GM18951 (cell line): ENCODE data around the gene PCNX1.
"Not testable (repeated sequence)": the region's sequence is repeated elsewhere in the genome, so short reads cannot be mapped to it uniquely, and the experiment has no call there.

Experiments used
- POLR2A ChIP-seq: IDR thresholded peaks from 4 replicates; pipeline ENCODE4 v1.6.1; 2011; ENCODE audit warnings: mild to moderate bottlenecking; ENCODE audit not compliant: insufficient read length, insufficient read depth; ENCODE audit errors: extremely low read depth
- in situ Hi-C: fragments of 300-500 bp; cut with MboI; formaldehyde crosslinking; loops from one replicate; pipeline ENCODE4 v1.12.0; 2022; ENCODE audit warnings: low sequenced_read_pairs, mixed read lengths, inconsistent platforms; ENCODE audit not compliant: unreplicated experiment

PCNX1 gene

GRCh38 chr14:70935135-70935534 lies 27.9 kb downstream of the PCNX1 start:
- no peak for TF ChIP-seq POLR2A
- in situ Hi-C loops, result no loop called here

- in situ Hi-C loops, result not testable (repeated sequence)
Observed at GRCh38 chr14:70939693-70940092, 32.4 kb downstream of the PCNX1 start.

- in situ Hi-C loops, result not testable (repeated sequence)
Observed at GRCh38 chr14:70941637-70942341, 34.5 kb downstream of the PCNX1 start.

GRCh38 chr14:70942342-70942706 lies 35.1 kb downstream of the PCNX1 start:
- TF ChIP-seq POLR2A, result no peak
- in situ Hi-C loops, result no loop called here

GRCh38 chr14:70942721-70943120 lies 35.5 kb downstream of the PCNX1 start:
- in situ Hi-C loops, result not testable (repeated sequence)

GRCh38 chr14:70943838-70944237 lies 36.6 kb downstream of the PCNX1 start:
- in situ Hi-C loops, result no loop called here

GRCh38 chr14:70947739-70948138 lies 40.5 kb downstream of the PCNX1 start:
- no peak for TF ChIP-seq POLR2A
- in situ Hi-C loops, result no loop called here

More at GRCh38 chr14:70943838-70944237, 36.6 kb downstream of the PCNX1 start:
- TF ChIP-seq POLR2A, result no peak

- in situ Hi-C loops, result loop anchor here (25.0 kb wide), 2 partner anchors 240 to 340 kb away; partner anchors contain the start of gene MED6
- TF ChIP-seq POLR2A, result no peak
Observed at GRCh38 chr14:70952485-70952884, 45.2 kb downstream of the PCNX1 start.

- in situ Hi-C loops, result loop anchor here (25.0 kb wide), 2 partner anchors 242 to 342 kb away; partner anchors contain the start of gene MED6
- TF ChIP-seq POLR2A, result no peak
Observed at GRCh38 chr14:70954068-70954467, 46.8 kb downstream of the PCNX1 start.

- TF ChIP-seq POLR2A, result no peak
- in situ Hi-C loops, result loop anchor here (25.0 kb wide), 2 partner anchors 244 to 344 kb away; partner anchors contain the start of gene MED6
Observed at GRCh38 chr14:70955543-70956480, 48.6 kb downstream of the PCNX1 start.

GRCh38 chr14:70956511-70956910 lies 49.3 kb downstream of the PCNX1 start:
- in situ Hi-C loops, result loop anchor here (25.0 kb wide), 2 partner anchors 244 to 344 kb away; partner anchors contain the start of gene MED6
- no peak for TF ChIP-seq POLR2A

GRCh38 chr14:70957710-70958109 lies 50.5 kb downstream of the PCNX1 start:
- in situ Hi-C loops, result loop anchor here (25.0 kb wide), 2 partner anchors 245 to 345 kb away; partner anchors contain the start of gene MED6
- TF ChIP-seq POLR2A, result no peak

- in situ Hi-C loops, result loop anchor here (25.0 kb wide), 2 partner anchors 251 to 351 kb away; partner anchors contain the start of gene MED6
- no peak for TF ChIP-seq POLR2A
Observed at GRCh38 chr14:70962935-70963334, 55.7 kb downstream of the PCNX1 start.
